HEK293 (cell line): ENCODE data around the gene MEP1A.

Experiments
- CTCF ChIA-PET: fragments of 350-600 bp; formaldehyde crosslinking; extraction: SDS; loops from one replicate; lab custom pipeline; 2021; ENCODE audit warnings: antibody characterized with exemption; lab: Yijun Ruan, JAX
- POLR2A ChIA-PET: fragments of 300-600 bp; formaldehyde crosslinking; extraction: SDS; loops from one replicate; lab custom pipeline; 2020; ENCODE audit warnings: antibody characterized with exemption, inconsistent platforms; lab: Yijun Ruan, JAX
- H3K27ac ChIP-seq: fragments of 200-500 bp; sonication (Bioruptor generic); 2 replicates; pipeline ENCODE4 v1.5.1; 2014; ENCODE audit warnings: low read depth, low read length, control low read depth, inconsistent platforms; ENCODE audit errors: extremely low read depth
- H3K36me3 ChIP-seq, 2 experiments: fragments of 200-500 bp in 1 of 2; sonication (Bioruptor generic) in 1 of 2; 1 replicate in 1 of 2; 2 replicates in 1 of 2; pipeline ENCODE4 v1.5.1; 2014 to 2017; ENCODE audit warnings: inconsistent platforms in 2 of 2, low read length in 2 of 2; ENCODE audit not compliant: control insufficient read depth in 2 of 2, insufficient read depth in 1 of 2
- H3K4me1 ChIP-seq: fragments of 200-500 bp; sonication (Bioruptor generic); 2 replicates; pipeline ENCODE4 v1.5.1; 2014; ENCODE audit warnings: mild to moderate bottlenecking, low read length, inconsistent platforms; ENCODE audit not compliant: control insufficient read depth, insufficient read depth
- H3K4me3 ChIP-seq: 2 replicates; pipeline ENCODE4 v1.5.1; 2011; ENCODE audit warnings: low read depth, mild to moderate bottlenecking, control low read depth, low read length, moderate library complexity
- H3K9me3 ChIP-seq: fragments of 200-500 bp; sonication (Bioruptor generic); 2 replicates; pipeline ENCODE4 v1.5.1; 2014; ENCODE audit warnings: low read depth, low read length, inconsistent platforms; ENCODE audit not compliant: control insufficient read depth, insufficient read depth
- EGR2 ChIP-seq: fragments of 450-650 bp; formaldehyde crosslinking; IDR thresholded peaks from 2 replicates; pipeline ENCODE4 v1.5.1; 2016; ENCODE audit warnings: low read depth, missing biosample characterization, missing genetic modification characterization
- FEZF1 ChIP-seq: fragments of 450-650 bp; formaldehyde crosslinking; IDR thresholded peaks from 2 replicates; pipeline ENCODE4 v1.5.1; 2016; ENCODE audit warnings: missing biosample characterization, missing genetic modification characterization
- HOXA7 ChIP-seq: sonication (generic); formaldehyde crosslinking; IDR thresholded peaks from 2 replicates; pipeline ENCODE4 v1.8.1; 2022; ENCODE audit warnings: missing genetic modification reagents, borderline replicate concordance
- KLF1 ChIP-seq: fragments of 450-650 bp; formaldehyde crosslinking; IDR thresholded peaks from 2 replicates; pipeline ENCODE4 v1.5.1; 2016; ENCODE audit warnings: missing biosample characterization, missing genetic modification characterization
- MZF1 ChIP-seq: fragments of 450-650 bp; formaldehyde crosslinking; IDR thresholded peaks from 2 replicates; pipeline ENCODE4 v1.5.1; 2017; ENCODE audit warnings: missing biosample characterization, missing genetic modification characterization, borderline replicate concordance
- OVOL3 ChIP-seq: fragments of 450-650 bp; formaldehyde crosslinking; IDR thresholded peaks from 2 replicates; pipeline ENCODE4 v1.5.1; 2016; ENCODE audit warnings: missing biosample characterization, missing genetic modification characterization
- RBAK ChIP-seq: fragments of 450-650 bp; formaldehyde crosslinking; IDR thresholded peaks from 2 replicates; pipeline ENCODE4 v1.5.1; 2016; ENCODE audit warnings: missing biosample characterization, missing genetic modification characterization
- SP3 ChIP-seq: fragments of 450-650 bp; formaldehyde crosslinking; IDR thresholded peaks from 2 replicates; pipeline ENCODE4 v1.5.1; 2016; ENCODE audit warnings: missing biosample characterization, missing genetic modification characterization
- ZBTB48 ChIP-seq: fragments of 450-650 bp; formaldehyde crosslinking; IDR thresholded peaks from 2 replicates; pipeline ENCODE4 v1.5.1; 2016; ENCODE audit warnings: missing biosample characterization, missing genetic modification characterization
- ZBTB8A ChIP-seq: fragments of 450-650 bp; formaldehyde crosslinking; IDR thresholded peaks from 2 replicates; pipeline ENCODE4 v1.5.1; 2016; ENCODE audit warnings: missing biosample characterization, missing genetic modification characterization
- ZEB2 ChIP-seq: fragments of 450-650 bp; formaldehyde crosslinking; IDR thresholded peaks from 2 replicates; pipeline ENCODE4 v1.5.1; 2016; ENCODE audit warnings: missing biosample characterization, missing genetic modification characterization
- ZFP41 ChIP-seq: fragments of 450-650 bp; formaldehyde crosslinking; IDR thresholded peaks from 2 replicates; pipeline ENCODE4 v1.5.1; 2016; ENCODE audit warnings: missing biosample characterization, missing genetic modification characterization, borderline replicate concordance
- ZNF114 ChIP-seq: fragments of 450-650 bp; formaldehyde crosslinking; IDR thresholded peaks from 2 replicates; pipeline ENCODE4 v1.5.0; 2017; ENCODE audit warnings: missing biosample characterization, missing genetic modification characterization
- ZNF146 ChIP-seq: fragments of 450-650 bp; formaldehyde crosslinking; IDR thresholded peaks from 2 replicates; pipeline ENCODE4 v1.5.1; 2016; ENCODE audit warnings: missing biosample characterization, missing genetic modification characterization
- ZNF169 ChIP-seq: fragments of 450-650 bp; formaldehyde crosslinking; IDR thresholded peaks from 2 replicates; pipeline ENCODE4 v1.5.1; 2016; ENCODE audit warnings: missing biosample characterization, missing genetic modification characterization
- ZNF184 ChIP-seq: fragments of 450-650 bp; IDR thresholded peaks from 2 replicates; pipeline ENCODE4 v1.5.1; 2018; ENCODE audit warnings: missing biosample characterization, mild to moderate bottlenecking, missing genetic modification characterization
- ZNF202 ChIP-seq: fragments of 450-650 bp; formaldehyde crosslinking; IDR thresholded peaks from 2 replicates; pipeline ENCODE4 v1.5.1; 2016; ENCODE audit warnings: missing biosample characterization, missing genetic modification characterization, borderline replicate concordance
- ZNF239 ChIP-seq: fragments of 450-650 bp; formaldehyde crosslinking; IDR thresholded peaks from 2 replicates; pipeline ENCODE4 v1.5.1; 2016; ENCODE audit warnings: missing biosample characterization, missing genetic modification characterization
- ZNF248 ChIP-seq: fragments of 450-650 bp; formaldehyde crosslinking; IDR thresholded peaks from 2 replicates; pipeline ENCODE4 v1.5.1; 2017; ENCODE audit warnings: missing biosample characterization, missing genetic modification characterization
- ZNF335 ChIP-seq: fragments of 450-650 bp; formaldehyde crosslinking; conservative IDR thresholded peaks from 2 replicates; pipeline ENCODE4 v1.5.1; 2016; ENCODE audit warnings: missing biosample characterization, missing genetic modification characterization
- ZNF350 ChIP-seq: fragments of 450-650 bp; formaldehyde crosslinking; IDR thresholded peaks from 2 replicates; pipeline ENCODE4 v1.5.0; 2017; ENCODE audit warnings: missing biosample characterization, mild to moderate bottlenecking, missing genetic modification characterization
- ZNF391 ChIP-seq: fragments of 450-650 bp; formaldehyde crosslinking; IDR thresholded peaks from 2 replicates; pipeline ENCODE4 v1.5.1; 2016; ENCODE audit warnings: low read depth, missing biosample characterization, missing genetic modification characterization, borderline replicate concordance
- ZNF521 ChIP-seq: fragments of 450-650 bp; formaldehyde crosslinking; IDR thresholded peaks from 2 replicates; pipeline ENCODE4 v1.5.1; 2017; ENCODE audit warnings: missing biosample characterization, mild to moderate bottlenecking, missing genetic modification characterization
- ZNF558 ChIP-seq: fragments of 450-650 bp; formaldehyde crosslinking; IDR thresholded peaks from 2 replicates; pipeline ENCODE4 v1.5.1; 2016; ENCODE audit warnings: missing biosample characterization, missing genetic modification characterization
- ZNF658 ChIP-seq: fragments of 450-650 bp; formaldehyde crosslinking; IDR thresholded peaks from 2 replicates; pipeline ENCODE4; 2016; ENCODE audit warnings: missing biosample characterization, missing genetic modification characterization
- ZNF76 ChIP-seq: fragments of 450-650 bp; formaldehyde crosslinking; IDR thresholded peaks from 2 replicates; pipeline ENCODE4; 2016; ENCODE audit warnings: low read depth, missing biosample characterization, missing genetic modification characterization, borderline replicate concordance
- ZNF791 ChIP-seq: fragments of 450-650 bp; formaldehyde crosslinking; IDR thresholded peaks from 2 replicates; pipeline ENCODE4 v1.5.1; 2016; ENCODE audit warnings: missing biosample characterization, missing genetic modification characterization
- ZNF792 ChIP-seq: fragments of 450-650 bp; formaldehyde crosslinking; IDR thresholded peaks from 2 replicates; pipeline ENCODE4 v1.5.1; 2016; ENCODE audit warnings: missing biosample characterization, missing genetic modification characterization
- TF ChIP-seq, protein P1 (sequence below): fragments of 450-650 bp; formaldehyde crosslinking; IDR thresholded peaks from 2 replicates; pipeline ENCODE4 v1.5.1; 2017; ENCODE audit warnings: missing biosample characterization, missing genetic modification characterization
- TF ChIP-seq, protein P2 (sequence below): fragments of 450-650 bp; formaldehyde crosslinking; optimal IDR thresholded peaks from 2 replicates; pipeline ENCODE3; 2016; ENCODE audit warnings: missing biosample characterization, mild to moderate bottlenecking, missing genetic modification characterization
- TF ChIP-seq, protein P3 (sequence below): fragments of 450-650 bp; formaldehyde crosslinking; IDR thresholded peaks from 2 replicates; pipeline ENCODE4 v1.5.1; 2016; ENCODE audit warnings: missing biosample characterization, missing genetic modification characterization
- TF ChIP-seq, protein P4 (sequence below): fragments of 450-650 bp; formaldehyde crosslinking; IDR thresholded peaks from 2 replicates; pipeline ENCODE4 v1.5.1; 2016; ENCODE audit warnings: missing biosample characterization, missing genetic modification characterization

MEP1A gene

DNA sequence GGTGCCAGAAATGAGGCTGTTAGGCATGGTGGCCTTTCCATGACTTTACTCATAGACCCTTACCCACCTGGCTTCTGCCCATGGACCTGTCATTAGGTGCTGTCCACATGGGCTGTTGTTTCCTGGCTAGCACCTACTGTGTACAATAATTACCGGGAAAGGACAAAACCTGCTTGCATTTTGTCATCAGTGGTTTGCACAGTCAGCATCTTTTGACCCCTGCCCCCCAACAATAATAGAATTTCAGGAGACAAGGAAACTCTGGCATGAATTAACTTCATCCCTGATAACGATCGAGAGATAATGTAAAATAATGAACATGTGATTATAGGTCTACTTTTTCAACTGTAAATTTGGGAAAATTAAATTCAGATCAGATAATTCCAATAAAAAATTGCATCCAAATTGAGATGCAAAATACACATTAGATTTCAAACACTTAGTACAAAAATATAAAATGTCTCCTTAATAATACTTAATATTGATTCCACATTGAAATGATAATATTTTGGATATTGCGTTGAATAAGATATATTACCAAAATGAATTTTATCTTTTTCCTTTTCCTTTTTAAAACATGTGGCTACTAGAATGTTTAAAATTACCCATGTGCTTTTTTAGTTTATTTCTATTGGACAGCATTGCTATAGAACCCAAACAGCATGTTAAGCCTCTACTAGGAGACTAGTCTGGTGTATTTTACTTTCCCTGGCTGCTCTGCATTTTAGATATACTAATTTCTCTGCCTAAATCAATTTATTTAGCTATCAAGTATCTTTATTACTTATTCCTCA is 34.0 kb upstream of the MEP1A start:
- Histone ChIP-seq H3K27ac (no peak overlapping the region), H3K4me3 (no peak overlapping the region)
- TF ChIP-seq ZNF184 (tag by site-specific recombination): no peak
- TF ChIP-seq, protein P1, sequence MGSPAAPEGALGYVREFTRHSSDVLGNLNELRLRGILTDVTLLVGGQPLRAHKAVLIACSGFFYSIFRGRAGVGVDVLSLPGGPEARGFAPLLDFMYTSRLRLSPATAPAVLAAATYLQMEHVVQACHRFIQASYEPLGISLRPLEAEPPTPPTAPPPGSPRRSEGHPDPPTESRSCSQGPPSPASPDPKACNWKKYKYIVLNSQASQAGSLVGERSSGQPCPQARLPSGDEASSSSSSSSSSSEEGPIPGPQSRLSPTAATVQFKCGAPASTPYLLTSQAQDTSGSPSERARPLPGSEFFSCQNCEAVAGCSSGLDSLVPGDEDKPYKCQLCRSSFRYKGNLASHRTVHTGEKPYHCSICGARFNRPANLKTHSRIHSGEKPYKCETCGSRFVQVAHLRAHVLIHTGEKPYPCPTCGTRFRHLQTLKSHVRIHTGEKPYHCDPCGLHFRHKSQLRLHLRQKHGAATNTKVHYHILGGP: no peak
- no peak for TF ChIP-seq ZNF146 (tag by site-specific recombination)
- no peak for TF ChIP-seq ZNF391 (tag by site-specific recombination)
- TF ChIP-seq ZEB2 (tag by site-specific recombination): no peak
- no peak for TF ChIP-seq ZNF248 (tag by site-specific recombination)
- TF ChIP-seq, protein P2, sequence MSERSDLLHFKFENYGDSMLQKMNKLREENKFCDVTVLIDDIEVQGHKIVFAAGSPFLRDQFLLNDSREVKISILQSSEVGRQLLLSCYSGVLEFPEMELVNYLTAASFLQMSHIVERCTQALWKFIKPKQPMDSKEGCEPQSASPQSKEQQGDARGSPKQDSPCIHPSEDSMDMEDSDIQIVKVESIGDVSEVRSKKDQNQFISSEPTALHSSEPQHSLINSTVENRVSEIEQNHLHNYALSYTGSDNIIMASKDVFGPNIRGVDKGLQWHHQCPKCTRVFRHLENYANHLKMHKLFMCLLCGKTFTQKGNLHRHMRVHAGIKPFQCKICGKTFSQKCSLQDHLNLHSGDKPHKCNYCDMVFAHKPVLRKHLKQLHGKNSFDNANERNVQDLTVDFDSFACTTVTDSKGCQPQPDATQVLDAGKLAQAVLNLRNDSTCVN: no peak
- no peak for TF ChIP-seq ZNF169 (tag by site-specific recombination)
- no peak for TF ChIP-seq ZNF558 (tag by site-specific recombination)
- no peak for TF ChIP-seq ZNF791 (tag by site-specific recombination)
- TF ChIP-seq OVOL3 (tag by site-specific recombination): no peak
- TF ChIP-seq EGR2 (tag by site-specific recombination): no peak
- no peak for TF ChIP-seq HOXA7 (CRISPR knock-in tag)
- TF ChIP-seq FEZF1 (tag by site-specific recombination): no peak
- no peak for TF ChIP-seq ZNF335 (tag by site-specific recombination)
- TF ChIP-seq ZFP41 (tag by site-specific recombination): no peak
- TF ChIP-seq ZNF350 (tag by site-specific recombination): no peak
- no peak for TF ChIP-seq RBAK (tag by site-specific recombination)
- TF ChIP-seq, all 188 proteins: peak for 0
- ChIA-PET CTCF (no interaction called here), POLR2A (interaction anchor here (0.5 kb wide), 1 partner anchor 199 kb away, joined by 3 read pairs; no protein-coding TSS in a partner anchor)
- peaks cover 17% of the 10 kb centered on the region for H3K4me1 ChIP-seq
- H3K36me3 ChIP-seq: no peaks in the 10 kb centered on the region
- H3K9me3 ChIP-seq: no peaks in the 10 kb centered on the region

DNA sequence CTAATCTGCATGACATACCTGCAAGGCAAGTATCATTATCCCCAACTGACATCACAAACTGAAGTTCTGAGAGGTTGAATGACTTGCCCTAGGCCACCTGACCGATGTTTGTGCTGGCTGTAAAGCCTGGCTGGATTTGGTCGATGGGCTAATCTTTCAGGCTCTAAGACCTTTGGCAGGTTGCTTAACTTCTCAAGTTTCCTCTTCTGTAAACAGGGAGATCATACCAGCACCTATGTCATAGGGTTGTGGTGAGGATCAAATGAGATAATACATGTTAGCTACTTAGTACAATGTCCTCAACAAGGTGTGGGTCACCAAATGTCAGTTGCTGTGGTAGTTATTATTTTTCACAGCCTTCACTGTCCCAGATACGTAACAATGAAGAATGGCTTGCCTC is 32.3 kb upstream of the MEP1A start:
- H3K9me3 ChIP-seq: no peaks in the 10 kb centered on the region
- H3K4me1 ChIP-seq: peaks cover 17% of the 10 kb centered on the region
- ChIA-PET POLR2A (no interaction called here), CTCF (interaction anchor here (0.7 kb wide), 1 partner anchor 915 kb away, joined by 3 read pairs; no protein-coding TSS in a partner anchor)
- no peak overlapping the region for H3K27ac ChIP-seq
- no peak overlapping the region for H3K4me3 ChIP-seq
- no peaks in the 10 kb centered on the region for H3K36me3 ChIP-seq
- TF ChIP-seq MZF1 (no peak), ZNF76 (no peak), ZNF792 (no peak), ZNF202 (tag by site-specific recombination) (no peak), ZNF521 (tag by site-specific recombination) (no peak), RBAK (tag by site-specific recombination) (no peak), ZNF658 (tag by site-specific recombination) (no peak), ZBTB8A (no peak), SP3 (0 out of 2 replicates have a peak, but pooled peaks have one; percentile 23), FEZF1 (tag by site-specific recombination) (peak; percentile 49; the same call in 1 of the 2 replicates), ZBTB48 (tag by site-specific recombination) (no peak), ZNF239 (peak; percentile 96), KLF1 (tag by site-specific recombination) (no peak), ZNF114 (no peak)
- TF ChIP-seq, protein P3, sequence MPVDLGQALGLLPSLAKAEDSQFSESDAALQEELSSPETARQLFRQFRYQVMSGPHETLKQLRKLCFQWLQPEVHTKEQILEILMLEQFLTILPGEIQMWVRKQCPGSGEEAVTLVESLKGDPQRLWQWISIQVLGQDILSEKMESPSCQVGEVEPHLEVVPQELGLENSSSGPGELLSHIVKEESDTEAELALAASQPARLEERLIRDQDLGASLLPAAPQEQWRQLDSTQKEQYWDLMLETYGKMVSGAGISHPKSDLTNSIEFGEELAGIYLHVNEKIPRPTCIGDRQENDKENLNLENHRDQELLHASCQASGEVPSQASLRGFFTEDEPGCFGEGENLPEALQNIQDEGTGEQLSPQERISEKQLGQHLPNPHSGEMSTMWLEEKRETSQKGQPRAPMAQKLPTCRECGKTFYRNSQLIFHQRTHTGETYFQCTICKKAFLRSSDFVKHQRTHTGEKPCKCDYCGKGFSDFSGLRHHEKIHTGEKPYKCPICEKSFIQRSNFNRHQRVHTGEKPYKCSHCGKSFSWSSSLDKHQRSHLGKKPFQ (tag by site-specific recombination): no peak
- TF ChIP-seq, protein P4, sequence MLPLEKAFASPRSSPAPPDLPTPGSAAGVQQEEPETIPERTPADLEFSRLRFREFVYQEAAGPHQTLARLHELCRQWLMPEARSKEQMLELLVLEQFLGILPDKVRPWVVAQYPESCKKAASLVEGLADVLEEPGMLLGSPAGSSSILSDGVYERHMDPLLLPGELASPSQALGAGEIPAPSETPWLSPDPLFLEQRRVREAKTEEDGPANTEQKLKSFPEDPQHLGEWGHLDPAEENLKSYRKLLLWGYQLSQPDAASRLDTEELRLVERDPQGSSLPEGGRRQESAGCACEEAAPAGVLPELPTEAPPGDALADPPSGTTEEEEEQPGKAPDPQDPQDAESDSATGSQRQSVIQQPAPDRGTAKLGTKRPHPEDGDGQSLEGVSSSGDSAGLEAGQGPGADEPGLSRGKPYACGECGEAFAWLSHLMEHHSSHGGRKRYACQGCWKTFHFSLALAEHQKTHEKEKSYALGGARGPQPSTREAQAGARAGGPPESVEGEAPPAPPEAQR (tag by site-specific recombination): no peak
